ENCODE results near the gene TLCD2. TPM values are rescaled to one million over a fixed set of nuclear protein-coding genes. Genes with fewer than 3 reads are reported as not detected.

TLCD2 gene
- total and polyA plus RNA-seq, 2 of the 13 experiments (the other 11 are each of a cell fraction or from before 2014, with no cell fraction given) = 0.90 to 1.1 TPM

DNA sequence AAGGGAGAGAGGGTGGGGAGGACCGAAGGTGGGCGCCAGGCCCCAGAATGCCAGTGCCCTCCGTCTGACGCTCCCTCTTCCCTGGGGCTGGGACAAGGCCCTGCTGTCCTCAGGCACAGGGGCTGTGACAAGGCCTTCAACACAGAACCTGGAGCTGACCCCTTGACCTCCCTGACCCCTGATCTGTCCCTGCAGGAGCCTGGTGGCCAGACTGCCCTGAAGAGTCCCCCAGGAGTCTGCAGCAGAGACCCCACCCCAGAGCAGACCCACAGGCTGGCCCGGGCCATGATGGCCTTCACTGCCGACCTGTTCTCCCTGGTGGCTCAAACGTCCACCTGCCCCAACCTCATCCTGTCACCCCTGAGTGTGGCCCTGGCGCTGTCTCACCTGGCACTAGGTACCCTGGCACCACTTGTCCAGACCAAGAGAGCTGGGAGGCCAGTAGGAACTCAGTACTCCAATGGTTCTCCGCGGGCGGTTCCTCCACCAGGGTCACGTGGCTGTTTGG is 35.4 kb upstream of the TLCD2 start (continued):
- TF ChIP-seq ZZZ3 (CRISPR knock-in tag; IDR thresholded peaks at IDR 0.05; ENCODE audit: borderline replicate concordance) = 0 out of 2 replicates have a peak, but pooled peaks have one; percentile 30
- TF ChIP-seq PATZ1 (CRISPR knock-in tag; IDR thresholded peaks at IDR 0.05) = 0 out of 2 replicates have a peak, but pooled peaks have one; percentile 20
- TF ChIP-seq SMAD1 (CRISPR knock-in tag; IDR thresholded peaks at IDR 0.05; ENCODE audit: borderline replicate concordance, low read depth) = no peak
- TF ChIP-seq, protein P1, sequence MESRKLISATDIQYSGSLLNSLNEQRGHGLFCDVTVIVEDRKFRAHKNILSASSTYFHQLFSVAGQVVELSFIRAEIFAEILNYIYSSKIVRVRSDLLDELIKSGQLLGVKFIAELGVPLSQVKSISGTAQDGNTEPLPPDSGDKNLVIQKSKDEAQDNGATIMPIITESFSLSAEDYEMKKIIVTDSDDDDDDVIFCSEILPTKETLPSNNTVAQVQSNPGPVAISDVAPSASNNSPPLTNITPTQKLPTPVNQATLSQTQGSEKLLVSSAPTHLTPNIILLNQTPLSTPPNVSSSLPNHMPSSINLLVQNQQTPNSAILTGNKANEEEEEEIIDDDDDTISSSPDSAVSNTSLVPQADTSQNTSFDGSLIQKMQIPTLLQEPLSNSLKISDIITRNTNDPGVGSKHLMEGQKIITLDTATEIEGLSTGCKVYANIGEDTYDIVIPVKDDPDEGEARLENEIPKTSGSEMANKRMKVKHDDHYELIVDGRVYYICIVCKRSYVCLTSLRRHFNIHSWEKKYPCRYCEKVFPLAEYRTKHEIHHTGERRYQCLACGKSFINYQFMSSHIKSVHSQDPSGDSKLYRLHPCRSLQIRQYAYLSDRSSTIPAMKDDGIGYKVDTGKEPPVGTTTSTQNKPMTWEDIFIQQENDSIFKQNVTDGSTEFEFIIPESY (CRISPR knock-in tag; IDR thresholded peaks at IDR 0.05) = peak; percentile 65; the same call in 1 of the 2 replicates
- no peak for TF ChIP-seq RCOR2 (CRISPR knock-in tag; IDR thresholded peaks at IDR 0.05)
- TF ChIP-seq, protein P2, sequence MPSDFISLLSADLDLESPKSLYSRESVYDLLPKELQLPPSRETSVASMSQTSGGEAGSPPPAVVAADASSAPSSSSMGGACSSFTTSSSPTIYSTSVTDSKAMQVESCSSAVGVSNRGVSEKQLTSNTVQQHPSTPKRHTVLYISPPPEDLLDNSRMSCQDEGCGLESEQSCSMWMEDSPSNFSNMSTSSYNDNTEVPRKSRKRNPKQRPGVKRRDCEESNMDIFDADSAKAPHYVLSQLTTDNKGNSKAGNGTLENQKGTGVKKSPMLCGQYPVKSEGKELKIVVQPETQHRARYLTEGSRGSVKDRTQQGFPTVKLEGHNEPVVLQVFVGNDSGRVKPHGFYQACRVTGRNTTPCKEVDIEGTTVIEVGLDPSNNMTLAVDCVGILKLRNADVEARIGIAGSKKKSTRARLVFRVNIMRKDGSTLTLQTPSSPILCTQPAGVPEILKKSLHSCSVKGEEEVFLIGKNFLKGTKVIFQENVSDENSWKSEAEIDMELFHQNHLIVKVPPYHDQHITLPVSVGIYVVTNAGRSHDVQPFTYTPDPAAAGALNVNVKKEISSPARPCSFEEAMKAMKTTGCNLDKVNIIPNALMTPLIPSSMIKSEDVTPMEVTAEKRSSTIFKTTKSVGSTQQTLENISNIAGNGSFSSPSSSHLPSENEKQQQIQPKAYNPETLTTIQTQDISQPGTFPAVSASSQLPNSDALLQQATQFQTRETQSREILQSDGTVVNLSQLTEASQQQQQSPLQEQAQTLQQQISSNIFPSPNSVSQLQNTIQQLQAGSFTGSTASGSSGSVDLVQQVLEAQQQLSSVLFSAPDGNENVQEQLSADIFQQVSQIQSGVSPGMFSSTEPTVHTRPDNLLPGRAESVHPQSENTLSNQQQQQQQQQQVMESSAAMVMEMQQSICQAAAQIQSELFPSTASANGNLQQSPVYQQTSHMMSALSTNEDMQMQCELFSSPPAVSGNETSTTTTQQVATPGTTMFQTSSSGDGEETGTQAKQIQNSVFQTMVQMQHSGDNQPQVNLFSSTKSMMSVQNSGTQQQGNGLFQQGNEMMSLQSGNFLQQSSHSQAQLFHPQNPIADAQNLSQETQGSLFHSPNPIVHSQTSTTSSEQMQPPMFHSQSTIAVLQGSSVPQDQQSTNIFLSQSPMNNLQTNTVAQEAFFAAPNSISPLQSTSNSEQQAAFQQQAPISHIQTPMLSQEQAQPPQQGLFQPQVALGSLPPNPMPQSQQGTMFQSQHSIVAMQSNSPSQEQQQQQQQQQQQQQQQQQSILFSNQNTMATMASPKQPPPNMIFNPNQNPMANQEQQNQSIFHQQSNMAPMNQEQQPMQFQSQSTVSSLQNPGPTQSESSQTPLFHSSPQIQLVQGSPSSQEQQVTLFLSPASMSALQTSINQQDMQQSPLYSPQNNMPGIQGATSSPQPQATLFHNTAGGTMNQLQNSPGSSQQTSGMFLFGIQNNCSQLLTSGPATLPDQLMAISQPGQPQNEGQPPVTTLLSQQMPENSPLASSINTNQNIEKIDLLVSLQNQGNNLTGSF (CRISPR knock-in tag; IDR thresholded peaks at IDR 0.05) = no peak
- TF ChIP-seq ONECUT2 (CRISPR knock-in tag; IDR thresholded peaks at IDR 0.05) = no peak
- peak in 1 of 2 experiments; percentile 42; a peak in 2 of 4 replicates for TF ChIP-seq NR2F1 (CRISPR knock-in tag; IDR thresholded peaks at IDR 0.05)
- 0 out of 2 replicates have a peak, but pooled peaks have one; percentile 51 for TF ChIP-seq BORCS8-MEF2B (CRISPR knock-in tag; IDR thresholded peaks at IDR 0.05)
- TF ChIP-seq FOXA1 (IDR thresholded peaks at IDR 0.05) = no peak
- TF ChIP-seq FOXA1 (CRISPR knock-in tag; IDR thresholded peaks at IDR 0.05) = 0 out of 2 replicates have a peak, but pooled peaks have one; percentile 5
- TF ChIP-seq AGO2 (optimal IDR thresholded peaks at IDR 0.05; ENCODE audit: low read depth, low read length) = peak; percentile 46
- TF ChIP-seq RBFOX2 (IDR thresholded peaks at IDR 0.05; ENCODE audit: low read depth, low read length) = peak; percentile 68
- TF ChIP-seq HNRNPL (IDR thresholded peaks at IDR 0.05; ENCODE audit: low read depth, low read length) = 0 out of 2 replicates have a peak, but pooled peaks have one; percentile 65
- TF ChIP-seq JARID2 (CRISPR knock-in tag; IDR thresholded peaks at IDR 0.05; ENCODE audit: insufficient replicate concordance) = no peak
- no peak for TF ChIP-seq DMTF1 (CRISPR knock-in tag; IDR thresholded peaks at IDR 0.05)

Measured in HepG2 (cell line).